NCI-H2107 (cell line): ENCODE data around the gene FBRSL1.

Source experiments
- DNase-seq: peaks from one replicate; lab custom pipeline; 2025; lab: John Stamatoyannopoulos, UW

Gene FBRSL1

GRCh38 chr12:132511516-132512196 is 21.7 kb downstream of the FBRSL1 start:
- DNase-seq, result no peak

GRCh38 chr12:132512197-132513069 is 22.5 kb downstream of the FBRSL1 start:
- DNase-seq, result no peak

GRCh38 chr12:132513070-132513398 is 23.1 kb downstream of the FBRSL1 start:
- no peak for DNase-seq

GRCh38 chr12:132513458-132514135 is 23.6 kb downstream of the FBRSL1 start:
- DNase-seq, result no peak

GRCh38 chr12:132514216-132514820 is 24.4 kb downstream of the FBRSL1 start:
- no peak for DNase-seq

GRCh38 chr12:132514838-132515237 is 24.9 kb downstream of the FBRSL1 start:
- DNase-seq, result no peak

- DNase-seq, result no peak
Measured at GRCh38 chr12:132516095-132517012, 26.4 kb downstream of the FBRSL1 start.

GRCh38 chr12:132517013-132517739 is 27.2 kb downstream of the FBRSL1 start:
- DNase-seq, result no peak

- DNase-seq, result no peak
Measured at GRCh38 chr12:132517740-132518100, 27.8 kb downstream of the FBRSL1 start.

GRCh38 chr12:132518354-132518992 is 28.5 kb downstream of the FBRSL1 start:
- DNase-seq, result no peak

GRCh38 chr12:132520421-132521199 is 30.7 kb downstream of the FBRSL1 start:
- DNase-seq, result no peak

- no peak for DNase-seq
Measured at GRCh38 chr12:132521200-132521580, 31.2 kb downstream of the FBRSL1 start.

- DNase-seq, result no peak
Measured at GRCh38 chr12:132521712-132522292, 31.9 kb downstream of the FBRSL1 start.

GRCh38 chr12:132522592-132523380 is 32.8 kb downstream of the FBRSL1 start:
- peak; percentile 27 for DNase-seq

- peak; percentile 45 for DNase-seq
Measured at GRCh38 chr12:132523576-132524331, 33.8 kb downstream of the FBRSL1 start.

GRCh38 chr12:132524405-132524804 is 34.5 kb downstream of the FBRSL1 start:
- no peak for DNase-seq

GRCh38 chr12:132525011-132525832 is 35.3 kb downstream of the FBRSL1 start:
- no peak for DNase-seq
